Natural killer cell (primary cell): ENCODE data around the gene SLC4A9. TPM values are rescaled to one million over a fixed set of nuclear protein-coding genes. Genes with fewer than 3 reads are reported as not detected.

Experiments used
- ATAC-seq, 3 donors: fragments of 150-1000 bp in 2 of 3; fragments of 200-7000 bp in 1 of 3; cut with Tn5 transposase; 1 replicate in 1 of 3; 2 replicates in 2 of 3; pipeline ENCODE4 v1.10.0; 2021; ENCODE audit warnings: mild to moderate bottlenecking in 2 of 3, moderate library complexity in 2 of 3
- DNase-seq, 2 donors: peaks; one replicate each; pipeline versions ENCODE4 v3.0.0 to v3.0.0-alpha.2; 2013 to 2021; ENCODE audit warnings: mixed read lengths in 1 of 2
- H3K27ac ChIP-seq: one replicate; pipeline ENCODE4 v1.5.1; 2013; ENCODE audit warnings: mild to moderate bottlenecking, low read length
- H3K27me3 ChIP-seq: one replicate; pipeline ENCODE4 v1.6.1; 2013; ENCODE audit warnings: low read length; ENCODE audit not compliant: control insufficient read depth, insufficient read depth
- H3K36me3 ChIP-seq: one replicate; pipeline ENCODE4 v1.6.1; 2013; ENCODE audit warnings: low read length; ENCODE audit not compliant: control insufficient read depth, insufficient read depth
- H3K4me1 ChIP-seq: one replicate; pipeline ENCODE4 v1.6.1; 2013; ENCODE audit warnings: low read length; ENCODE audit not compliant: control insufficient read depth, insufficient read depth
- H3K4me3 ChIP-seq: one replicate; pipeline ENCODE4 v1.5.1; 2013; ENCODE audit warnings: low read length
- H3K9me3 ChIP-seq: one replicate; pipeline ENCODE4 v1.6.1; 2013; ENCODE audit warnings: low read length; ENCODE audit not compliant: control insufficient read depth, insufficient read depth
- H3K27ac Mint-ChIP-seq, 2 donors: one replicate each; pipeline ENCODE4 v1.8.0; 2022; ENCODE audit warnings: mild to moderate bottlenecking in 2 of 2, mixed read lengths in 2 of 2, moderate library complexity in 1 of 2
- H3K27me3 Mint-ChIP-seq, 2 donors: one replicate each; pipeline ENCODE4 v1.8.0; 2022; ENCODE audit warnings: low read depth in 2 of 2, mixed read lengths in 2 of 2
- H3K36me3 Mint-ChIP-seq: one replicate; pipeline ENCODE4 v1.8.0; 2022; ENCODE audit warnings: mixed read lengths
- H3K4me1 Mint-ChIP-seq, 2 donors: one replicate each; pipeline ENCODE4 v1.8.0; 2022; ENCODE audit warnings: mixed read lengths in 2 of 2
- H3K4me3 Mint-ChIP-seq: one replicate; pipeline ENCODE4 v1.8.0; 2022; ENCODE audit warnings: mild to moderate bottlenecking, moderate library complexity, mixed read lengths
- H3K9me3 Mint-ChIP-seq, 2 donors: one replicate each; pipeline ENCODE4 v1.8.0; 2022; ENCODE audit warnings: mixed read lengths in 2 of 2
- WGBS: methylation state at CpG from one replicate; pipeline ENCODE4 v1.1.7; 2013; ENCODE audit warnings: missing lambda C conversion rate; ENCODE audit not compliant: insufficient coverage; 5-methylcytosine and 5-hydroxymethylcytosine counted together
- intact Hi-C: fragments of 100-400 bp; cut with micrococcal nuclease; formaldehyde crosslinking; loops from one replicate; pipeline ENCODE4 v1.14.2; 2022
- total RNA-seq, 4 donors: library from RNA; stranded (reverse); fragments of 120-200 nt in 1 of 4; gene quantifications; one replicate each; pipeline versions ENCODE4 v1.2.3 to v1.2.4, GENCODE V29; 2013 to 2022
- TF ChIP-seq, protein P1 (sequence below): fragments of 200-600 bp; IDR thresholded peaks from one replicate; pipeline ENCODE4 v1.8.0; 2022; ENCODE audit warnings: antibody characterized with exemption

SLC4A9 gene
- total RNA-seq, 3 donors from 2014 or later (not counting 1 experiment from before 2014, with no cell fraction given): not detected

DNA sequence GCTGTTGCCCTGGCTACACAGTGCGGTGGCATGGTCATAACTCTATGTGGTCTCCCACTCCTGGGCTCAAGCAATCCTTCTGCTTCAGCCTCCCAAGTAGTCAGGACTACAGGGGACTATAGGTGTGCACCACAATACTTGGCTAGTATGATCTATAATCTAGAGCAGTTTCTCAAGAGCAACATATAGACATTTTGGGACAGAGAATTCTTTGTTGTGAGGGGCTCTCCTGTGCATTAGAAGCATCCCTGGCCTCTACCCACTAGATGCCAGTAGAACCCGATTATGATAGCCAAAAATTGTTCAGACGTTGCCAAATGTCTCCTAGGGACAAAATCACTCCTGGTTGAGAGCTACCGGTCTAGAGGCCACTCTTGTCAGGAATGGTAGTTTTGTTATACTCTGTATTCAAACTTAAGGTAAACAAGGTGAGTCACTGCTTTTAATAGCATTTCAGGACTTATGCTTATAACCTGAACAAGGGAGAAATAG lies 48.8 kb downstream of the SLC4A9 start:
- TF ChIP-seq, protein P1, sequence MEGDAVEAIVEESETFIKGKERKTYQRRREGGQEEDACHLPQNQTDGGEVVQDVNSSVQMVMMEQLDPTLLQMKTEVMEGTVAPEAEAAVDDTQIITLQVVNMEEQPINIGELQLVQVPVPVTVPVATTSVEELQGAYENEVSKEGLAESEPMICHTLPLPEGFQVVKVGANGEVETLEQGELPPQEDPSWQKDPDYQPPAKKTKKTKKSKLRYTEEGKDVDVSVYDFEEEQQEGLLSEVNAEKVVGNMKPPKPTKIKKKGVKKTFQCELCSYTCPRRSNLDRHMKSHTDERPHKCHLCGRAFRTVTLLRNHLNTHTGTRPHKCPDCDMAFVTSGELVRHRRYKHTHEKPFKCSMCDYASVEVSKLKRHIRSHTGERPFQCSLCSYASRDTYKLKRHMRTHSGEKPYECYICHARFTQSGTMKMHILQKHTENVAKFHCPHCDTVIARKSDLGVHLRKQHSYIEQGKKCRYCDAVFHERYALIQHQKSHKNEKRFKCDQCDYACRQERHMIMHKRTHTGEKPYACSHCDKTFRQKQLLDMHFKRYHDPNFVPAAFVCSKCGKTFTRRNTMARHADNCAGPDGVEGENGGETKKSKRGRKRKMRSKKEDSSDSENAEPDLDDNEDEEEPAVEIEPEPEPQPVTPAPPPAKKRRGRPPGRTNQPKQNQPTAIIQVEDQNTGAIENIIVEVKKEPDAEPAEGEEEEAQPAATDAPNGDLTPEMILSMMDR: no peak
- Histone ChIP-seq H3K36me3 (peaks cover 8% of the 10 kb centered on the region), H3K9me3 (no peaks in the 10 kb centered on the region), H3K4me1 (peaks cover 10% of the 10 kb centered on the region), H3K4me3 (no peak overlapping the region), H3K27me3 (no peaks in the 10 kb centered on the region), H3K27ac (no peak overlapping the region)
- H3K27me3 Mint-ChIP-seq: no peaks in the 10 kb centered on the region
- intact Hi-C loops: no loop called here
- H3K9me3 Mint-ChIP-seq: no peaks in the 10 kb centered on the region
- ATAC-seq (no peak), DNase-seq (no peak)
- H3K4me1 Mint-ChIP-seq: peaks cover 32 to 42% of the 10 kb centered on the region in 2 donors
- WGBS: 72% methylated on average over 4 of the region's 4 CpGs
- H3K36me3 Mint-ChIP-seq: no peaks in the 10 kb centered on the region
- H3K27ac Mint-ChIP-seq: peak overlapping the region; percentile 34 to 59
- no peak overlapping the region for H3K4me3 Mint-ChIP-seq

- Histone ChIP-seq H3K27me3 (no peaks in the 10 kb centered on the region), H3K4me3 (no peak overlapping the region), H3K9me3 (no peaks in the 10 kb centered on the region), H3K27ac (no peak overlapping the region), H3K36me3 (no peaks in the 10 kb centered on the region), H3K4me1 (no peaks in the 10 kb centered on the region)
- Mint-ChIP-seq H3K36me3 (no peaks in the 10 kb centered on the region), H3K9me3 (no peaks in the 10 kb centered on the region), H3K27ac (peak overlapping the region in 1 of 2 donors; percentile 16), H3K4me3 (no peak overlapping the region), H3K4me1 (peaks cover 34 to 36% of the 10 kb centered on the region in 2 donors), H3K27me3 (no peaks in the 10 kb centered on the region)
- TF ChIP-seq, protein P1: no peak
- no CpG with 5 or more reads among the region's 1 CpG for WGBS
- ATAC-seq (no peak), DNase-seq (no peak)
- intact Hi-C loops: no loop called here
These were observed 53.2 kb downstream of the SLC4A9 start for GRCh38 chr5:140413230-140413629.

GRCh38 chr5:140417235-140417634 lies 57.2 kb downstream of the SLC4A9 start:
- H3K4me3 Mint-ChIP-seq: no peak overlapping the region
- no peak for DNase-seq
- peaks cover 56 to 57% of the 10 kb centered on the region in 2 donors for H3K4me1 Mint-ChIP-seq
- no peaks in the 10 kb centered on the region for H3K27me3 ChIP-seq
- TF ChIP-seq, protein P1: no peak
- no peak overlapping the region for H3K27ac ChIP-seq
- H3K27ac Mint-ChIP-seq: no peak overlapping the region
- no peaks in the 10 kb centered on the region for H3K9me3 Mint-ChIP-seq
- no peak for ATAC-seq
- no peak overlapping the region for H3K4me3 ChIP-seq
- H3K27me3 Mint-ChIP-seq: no peaks in the 10 kb centered on the region
- intact Hi-C loops: no loop called here
- H3K9me3 ChIP-seq: no peaks in the 10 kb centered on the region
- no peaks in the 10 kb centered on the region for H3K36me3 Mint-ChIP-seq
- H3K4me1 ChIP-seq: peaks cover 7% of the 10 kb centered on the region
- no peaks in the 10 kb centered on the region for H3K36me3 ChIP-seq
- no CpG with 5 or more reads among the region's 2 CpGs for WGBS

DNA sequence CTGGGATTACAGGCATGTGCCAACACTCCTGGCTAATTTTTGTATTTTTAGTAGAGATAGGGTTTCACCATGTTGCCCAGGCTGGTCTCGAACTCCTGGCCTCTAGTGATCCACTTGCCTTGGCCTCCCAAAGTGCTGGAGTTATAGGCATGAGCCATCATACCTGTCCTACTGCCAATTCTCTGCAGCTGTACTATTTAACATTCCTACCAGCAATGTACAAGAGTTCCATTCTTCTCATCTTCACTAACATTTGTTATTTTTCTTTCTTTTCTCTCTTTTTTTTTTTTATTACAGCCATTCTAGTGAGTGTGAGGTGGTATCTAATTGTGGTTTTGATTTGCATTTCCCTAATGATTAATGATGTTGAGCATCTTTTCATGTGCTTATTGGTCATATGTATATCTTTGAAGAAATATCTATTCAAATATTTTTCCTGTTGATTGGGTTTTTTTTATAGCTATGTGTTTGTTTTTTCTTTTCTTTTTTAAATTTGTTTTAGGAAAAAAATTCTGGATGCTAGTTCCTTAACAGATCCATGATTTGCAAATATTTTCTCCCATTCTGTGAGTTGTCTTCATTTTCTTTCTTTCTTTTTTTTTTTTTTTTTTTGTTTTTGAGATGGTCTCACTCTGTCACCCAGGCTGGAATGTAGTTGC lies 59.0 kb downstream of the SLC4A9 start:
- Histone ChIP-seq H3K36me3 (no peaks in the 10 kb centered on the region), H3K4me1 (peaks cover 10% of the 10 kb centered on the region), H3K27ac (no peak overlapping the region), H3K9me3 (no peaks in the 10 kb centered on the region), H3K27me3 (no peaks in the 10 kb centered on the region), H3K4me3 (no peak overlapping the region)
- peaks cover 52 to 56% of the 10 kb centered on the region in 2 donors for H3K4me1 Mint-ChIP-seq
- DNase-seq: no peak
- no peaks in the 10 kb centered on the region for H3K27me3 Mint-ChIP-seq
- H3K4me3 Mint-ChIP-seq: no peak overlapping the region
- intact Hi-C loops: no loop called here
- no peak for ATAC-seq
- H3K36me3 Mint-ChIP-seq: no peaks in the 10 kb centered on the region
- WGBS: 100% methylated on average over 1 of the region's 1 CpG
- H3K27ac Mint-ChIP-seq: no peak overlapping the region
- H3K9me3 Mint-ChIP-seq: no peaks in the 10 kb centered on the region
- TF ChIP-seq, protein P1: no peak
